GM19438 (cell line): ENCODE measurements around the gene SKA1.
"Not testable (repeated sequence)": the region's sequence is repeated elsewhere in the genome, so short reads cannot be mapped to it uniquely, and the experiment has no call there.

Experiments used
- ATAC-seq: cut with Tn5 transposase; IDR thresholded peaks from one replicate; pipeline ENCODE4 v1.9.1; 2021; ENCODE audit warnings: low read depth; ENCODE audit not compliant: unreplicated experiment

SKA1 gene

GRCh38 chr18:50427896-50428295, 53.0 kb downstream of the SKA1 start:
- no peak for ATAC-seq

GRCh38 chr18:50428531-50429206, 53.8 kb downstream of the SKA1 start:
- ATAC-seq: no peak

GRCh38 chr18:50429207-50429948, 54.5 kb downstream of the SKA1 start:
- no peak for ATAC-seq

GRCh38 chr18:50432915-50433314, 58.1 kb downstream of the SKA1 start:
- ATAC-seq: no peak

GRCh38 chr18:50436742-50437141, 61.9 kb downstream of the SKA1 start:
- ATAC-seq: not testable (repeated sequence)

GRCh38 chr18:50439460-50440015, 64.7 kb downstream of the SKA1 start:
- ATAC-seq: no peak

GRCh38 chr18:50441016-50441415, 66.2 kb downstream of the SKA1 start:
- no peak for ATAC-seq

- ATAC-seq: no peak
Observed at GRCh38 chr18:50441501-50441900, 66.7 kb downstream of the SKA1 start.
